GM12878 (cell line): ENCODE measurements around the gene PALD1. TPM values are rescaled to one million over a fixed set of nuclear protein-coding genes. Genes with fewer than 3 reads are reported as not detected.

Experiments used
- ATAC-seq: fragments of 200-7000 bp; cut with Tn5 transposase; 3 replicates; pipeline ENCODE4 v1.9.1; 2020; ENCODE audit warnings: mild to moderate bottlenecking, moderate library complexity
- BruUV-seq: library from RNA; stranded (reverse); fragments of 400-500 nt; replicated peaks from 2 replicates; lab custom pipeline; 2021; lab: Mats Ljungman, UMichigan
- CTCF ChIA-PET: fragments of 300-600 bp; sonication (Branson Sonifier 250); formaldehyde crosslinking; extraction: SDS; loops from one replicate; lab custom pipeline; 2021; ENCODE audit warnings: inconsistent platforms; lab: Yijun Ruan, JAX
- POLR2A ChIA-PET: fragments of 350-600 bp; formaldehyde crosslinking; extraction: SDS; loops from one replicate; lab custom pipeline; 2021; ENCODE audit warnings: inconsistent platforms; lab: Charles Lee
- RAD21 ChIA-PET: fragments of 300-600 bp; sonication (Branson Sonifier 250); formaldehyde crosslinking; loops from one replicate; lab custom pipeline; 2023; ENCODE audit warnings: antibody characterized with exemption; ENCODE audit not compliant: unreplicated experiment; lab: Charles Lee
- SMC1A ChIA-PET: fragments of 300-600 bp; sonication (Branson Sonifier 250); formaldehyde crosslinking; loops from one replicate; lab custom pipeline; 2023; ENCODE audit not compliant: unreplicated experiment, uncharacterized antibody; lab: Charles Lee
- DNase-seq: peaks from one replicate; pipeline ENCODE4 v3.0.0-alpha.2; 2011; ENCODE audit warnings: low read depth, low spot score
- FAIRE-seq: peaks from 3 replicates; lab custom pipeline; 2011; peaks lifted over from hg19 to GRCh38; lab: Jason Lieb, UNC
- H2AFZ ChIP-seq: 2 replicates; pipeline ENCODE4 v1.6.0; 2011; ENCODE audit warnings: low read depth, low read length, control low read depth; ENCODE audit not compliant: control insufficient read depth
- H3K27ac ChIP-seq: 2 replicates; pipeline ENCODE4 v1.5.1; 2011; ENCODE audit warnings: control low read depth; ENCODE audit not compliant: control insufficient read depth, insufficient read depth
- H3K27me3 ChIP-seq, 2 experiments: replicated peaks in 1 of 2; 2 replicates each; pipeline versions ENCODE4 v1.6.0 to v1.6.1; 2011; ENCODE audit warnings: low read length in 1 of 2; ENCODE audit not compliant: control insufficient read depth in 2 of 2, insufficient read depth in 2 of 2
- H3K36me3 ChIP-seq, 2 experiments: 2 replicates each; pipeline ENCODE4 v1.5.1; 2011; ENCODE audit warnings: low read length in 1 of 2; ENCODE audit not compliant: control insufficient read depth in 2 of 2, insufficient read depth in 2 of 2
- H3K4me1 ChIP-seq: 2 replicates; pipeline ENCODE4 v1.6.1; 2011; ENCODE audit warnings: mild to moderate bottlenecking, low read length, moderate library complexity, mixed read lengths; ENCODE audit not compliant: control insufficient read depth, insufficient read depth
- H3K4me2 ChIP-seq: 2 replicates; pipeline ENCODE4 v1.6.0; 2011; ENCODE audit warnings: control low read depth; ENCODE audit not compliant: control insufficient read depth, insufficient read depth
- H3K4me3 ChIP-seq: fragments of 200-600 bp; sonication (generic); 2 replicates; pipeline ENCODE4 v1.5.1; 2016
- H3K79me2 ChIP-seq: 2 replicates; pipeline ENCODE4 v1.6.0; 2011; ENCODE audit warnings: low read length; ENCODE audit not compliant: control insufficient read depth, insufficient read depth
- H3K9ac ChIP-seq: 2 replicates; pipeline ENCODE4 v1.8.0; 2011; ENCODE audit warnings: low read length, control low read depth, mixed read lengths; ENCODE audit not compliant: control insufficient read depth, insufficient read depth
- H3K9me3 ChIP-seq: replicated peaks from 3 replicates; pipeline ENCODE4 v1.5.1; 2011; ENCODE audit warnings: mild to moderate bottlenecking, low read length; ENCODE audit not compliant: control insufficient read depth, insufficient read depth
- H4K20me1 ChIP-seq: 2 replicates; pipeline ENCODE4 v1.6.0; 2011; ENCODE audit not compliant: control insufficient read depth, insufficient read depth
- BMI1 ChIP-seq: fragments of 450-650 bp; IDR thresholded peaks from 2 replicates; pipeline ENCODE4 v1.6.1; 2016; ENCODE audit warnings: mild to moderate bottlenecking, moderate library complexity, borderline replicate concordance
- CBX3 ChIP-seq: fragments of 200-600 bp; sonication (generic); IDR thresholded peaks from 2 replicates; pipeline ENCODE4 v1.6.1; 2016; ENCODE audit warnings: low read depth, borderline replicate concordance
- CEBPB ChIP-seq, 2 experiments: fragments of 150-350 bp in 1 of 2; IDR thresholded peaks; 2 replicates each; pipeline ENCODE4 v1.6.1; 2012 to 2014; ENCODE audit warnings: low read depth in 2 of 2, low read length in 2 of 2, borderline replicate concordance in 1 of 2, inconsistent platforms in 1 of 2
- CHD1 ChIP-seq: IDR thresholded peaks from 2 replicates; pipeline ENCODE4 v1.6.1; 2012; ENCODE audit warnings: low read depth, low read length, improper control_type of control experiment
- CREM ChIP-seq: IDR thresholded peaks from 2 replicates; pipeline ENCODE4 v1.6.1; 2014; ENCODE audit warnings: antibody characterized with exemption, low read depth
- IKZF1 ChIP-seq: fragments of 450-650 bp; conservative IDR thresholded peaks from 2 replicates; pipeline ENCODE4 v1.6.1; 2017; ENCODE audit warnings: antibody characterized with exemption, mild to moderate bottlenecking
- IRF3 ChIP-seq: fragments of 450-650 bp; IDR thresholded peaks from 2 replicates; pipeline ENCODE4 v1.6.1; 2014; ENCODE audit warnings: mild to moderate bottlenecking
- MEF2A ChIP-seq: IDR thresholded peaks from 2 replicates; pipeline ENCODE4 v1.6.1; 2011; ENCODE audit warnings: low read depth, mild to moderate bottlenecking, low read length, moderate library complexity; ENCODE audit not compliant: insufficient read depth
- MTA3 ChIP-seq: IDR thresholded peaks from 2 replicates; pipeline ENCODE4 v1.6.1; 2012; ENCODE audit warnings: low read length, inconsistent platforms, borderline replicate concordance
- NBN ChIP-seq: fragments of 450-650 bp; IDR thresholded peaks from 2 replicates; pipeline ENCODE4 v1.6.1; 2016
- NFXL1 ChIP-seq: fragments of 450-650 bp; IDR thresholded peaks from 2 replicates; pipeline ENCODE4 v1.6.1; 2017; ENCODE audit warnings: antibody characterized with exemption, mild to moderate bottlenecking, borderline replicate concordance
- NFYB ChIP-seq: IDR thresholded peaks from 2 replicates; pipeline ENCODE4 v1.6.1; 2011; ENCODE audit warnings: low read depth, mild to moderate bottlenecking, low read length, improper control_type of control experiment, moderate library complexity; ENCODE audit not compliant: insufficient read depth
- POLR2AphosphoS5 ChIP-seq: IDR thresholded peaks from 2 replicates; pipeline ENCODE4 v1.6.1; 2011; ENCODE audit warnings: mild to moderate bottlenecking, low read length, inconsistent platforms
- RCOR1 ChIP-seq: conservative IDR thresholded peaks from 2 replicates; pipeline ENCODE4 v1.6.1; 2012; ENCODE audit warnings: low read depth, low read length, improper control_type of control experiment
- TCF3 ChIP-seq: IDR thresholded peaks from 2 replicates; pipeline ENCODE4 v1.6.1; 2012; ENCODE audit warnings: low read depth, mild to moderate bottlenecking, low read length, borderline replicate concordance; ENCODE audit not compliant: insufficient read depth
- YY1 ChIP-seq: IDR thresholded peaks from 2 replicates; pipeline ENCODE4 v1.6.1; 2011; ENCODE audit warnings: low read depth, mild to moderate bottlenecking, low read length
- ZNF24 ChIP-seq: fragments of 450-650 bp; IDR thresholded peaks from 2 replicates; pipeline ENCODE4 v1.6.1; 2017; ENCODE audit warnings: antibody characterized with exemption, mild to moderate bottlenecking
- ZNF384 ChIP-seq: IDR thresholded peaks from 2 replicates; pipeline ENCODE4 v1.6.1; 2012; ENCODE audit warnings: low read depth, mild to moderate bottlenecking, low read length, improper control_type of control experiment, borderline replicate concordance
- ZZZ3 ChIP-seq: IDR thresholded peaks from 2 replicates; pipeline ENCODE4 v1.6.1; 2011; ENCODE audit warnings: low read depth; ENCODE audit not compliant: control insufficient read depth, insufficient read length
- WGBS: methylation state at CpG from one replicate; pipeline ENCODE4 v1.1.6; 2016; ENCODE audit warnings: low lambda C conversion rate; ENCODE audit not compliant: insufficient replicate concordance, insufficient coverage; ENCODE audit errors: missing lambda C conversion rate; 5-methylcytosine and 5-hydroxymethylcytosine counted together
- in situ Hi-C: fragments of 300-500 bp; cut with MboI; formaldehyde crosslinking; loops from 9 replicates; pipeline ENCODE4 v1.14.3; 2018; ENCODE audit warnings: mixed read lengths
- intact Hi-C: fragments of 100-400 bp; cut with micrococcal nuclease; formaldehyde crosslinking; loops from one replicate; pipeline ENCODE4 v1.14.2; 2022; ENCODE audit not compliant: unreplicated experiment
- polyA plus RNA-seq, 11 experiments: library from polyadenylated mRNA; depleted of rRNA in 4 of 11; unstranded in 6 of 11; stranded (reverse) in 5 of 11; fragments of >200 nt; fragmentation: Nextera tagmentation in 4 of 11; fragmentation: Illumina TruSeq in 1 of 11; extraction: Ambion mirVana in 4 of 11; extraction: Trizol in 1 of 11; gene quantifications; 1 replicate in 1 of 11; 2 replicates in 10 of 11; pipeline versions ENCODE4 v1.2.1 to v1.2.3, GENCODE V29; 2011 to 2016; ENCODE audit warnings: inconsistent platforms in 2 of 11, missing spikeins in 2 of 11, low read depth in 1 of 11
- total RNA-seq, 4 experiments: library from RNA; depleted of rRNA in 3 of 4; stranded (reverse); fragments of >200 nt in 3 of 4; fragmentation: Illumina TruSeq in 1 of 4; extraction: Trizol in 1 of 4; gene quantifications; 2 replicates each; pipeline versions ENCODE4 v1.2.1 to v1.2.3, GENCODE V29; 2013 to 2021

Gene PALD1
- total and polyA plus RNA-seq, 10 of the 15 experiments (the other 5 are each of a cell fraction or from before 2014, with no cell fraction given) = 0.43 to 20.9 (median 9.0) TPM

GRCh38 chr10:70502406-70502805 lies 23.8 kb downstream of the PALD1 start:
- H3K79me2 ChIP-seq = no peaks in the 10 kb centered on the region; the same call in none of the 2 replicates
- no peaks in the 10 kb centered on the region for H3K36me3 ChIP-seq
- FAIRE-seq (no peak), DNase-seq (no peak), ATAC-seq (no peak)
- H3K4me1 ChIP-seq = peaks cover 21% of the 10 kb centered on the region
- no peak overlapping the region for H3K4me2 ChIP-seq
- intact Hi-C loops = no loop called here
- H2AFZ ChIP-seq = no peak overlapping the region
- no peak overlapping the region for H3K27ac ChIP-seq
- H3K9ac ChIP-seq = no peak overlapping the region
- TF ChIP-seq MTA3 (no peak), YY1 (no peak), ZNF24 (no peak), MEF2A (no peak), IKZF1 (no peak), RCOR1 (no peak), NFYB (no peak), BMI1 (no peak), POLR2AphosphoS5 (no peak), NBN (no peak), CEBPB (IDR thresholded peaks at IDR 0.05; ENCODE audit: borderline replicate concordance in 1 of 2, low read depth in 2 of 2, low read length in 2 of 2) (no peak), ZZZ3 (no peak), TCF3 (no peak), CREM (no peak), CHD1 (no peak), CBX3 (no peak), ZNF384 (no peak), NFXL1 (no peak), IRF3 (no peak)
- WGBS = 90% methylated on average over 3 of the region's 3 CpGs
- H3K27me3 ChIP-seq = no peaks in the 10 kb centered on the region
- ChIA-PET POLR2A (no interaction called here), SMC1A (no interaction called here), CTCF (interaction anchor here (0.6 kb wide), 1 partner anchor 298 kb away, joined by 3 read pairs; no protein-coding TSS in a partner anchor), RAD21 (no interaction called here)
- no peaks in the 10 kb centered on the region for H4K20me1 ChIP-seq
- H3K4me3 ChIP-seq = no peak overlapping the region
- in situ Hi-C loops = no loop called here
- no peaks in the 10 kb centered on the region for H3K9me3 ChIP-seq
- no TSS peak for BruUV-seq
